HG03460 (cell line): ENCODE results near the gene LRRC1.

Experiments
- ATAC-seq: cut with Tn5 transposase; IDR thresholded peaks from one replicate; pipeline ENCODE4 v1.9.1; 2021; ENCODE audit not compliant: unreplicated experiment

The LRRC1 gene

GRCh38 chr6:53920881-53921280, 126.1 kb downstream of the LRRC1 start:
- ATAC-seq = no peak

GRCh38 chr6:53921639-53922038, 126.8 kb downstream of the LRRC1 start:
- no peak for ATAC-seq

GRCh38 chr6:53922539-53922981, 127.8 kb downstream of the LRRC1 start:
- no peak for ATAC-seq

- ATAC-seq = peak; percentile 60
These were observed 129.5 kb downstream of the LRRC1 start for GRCh38 chr6:53924277-53924676.

- no peak for ATAC-seq
These were observed 130.1 kb downstream of the LRRC1 start for GRCh38 chr6:53924821-53925422.

- ATAC-seq = no peak
These were observed 131.1 kb downstream of the LRRC1 start for GRCh38 chr6:53925891-53926290.

GRCh38 chr6:53926505-53926904, 131.7 kb downstream of the LRRC1 start:
- no peak for ATAC-seq

GRCh38 chr6:53928641-53929040, 133.8 kb downstream of the LRRC1 start:
- ATAC-seq = no peak

- no peak for ATAC-seq
These were observed 134.4 kb downstream of the LRRC1 start for GRCh38 chr6:53929041-53929820.

GRCh38 chr6:53929821-53930120, 135.0 kb downstream of the LRRC1 start:
- no peak for ATAC-seq

GRCh38 chr6:53930330-53930729, 135.5 kb downstream of the LRRC1 start:
- no peak for ATAC-seq

- ATAC-seq = no peak
These were observed 136.3 kb downstream of the LRRC1 start for GRCh38 chr6:53931086-53931485.

GRCh38 chr6:53932516-53932915, 137.7 kb downstream of the LRRC1 start:
- no peak for ATAC-seq

- no peak for ATAC-seq
These were observed 139.2 kb downstream of the LRRC1 start for GRCh38 chr6:53934023-53934422.

GRCh38 chr6:53937461-53937860, 142.7 kb downstream of the LRRC1 start:
- ATAC-seq = no peak

GRCh38 chr6:53938810-53939209, 144.0 kb downstream of the LRRC1 start:
- peak; percentile 58 for ATAC-seq

- no peak for ATAC-seq
These were observed 145.0 kb downstream of the LRRC1 start for GRCh38 chr6:53939830-53940229.

GRCh38 chr6:53943395-53943794, 148.6 kb downstream of the LRRC1 start:
- ATAC-seq = no peak

GRCh38 chr6:53944091-53944490, 149.3 kb downstream of the LRRC1 start:
- ATAC-seq = no peak

GRCh38 chr6:53944543-53944942, 149.7 kb downstream of the LRRC1 start:
- no peak for ATAC-seq

GRCh38 chr6:53945765-53946407, 151.1 kb downstream of the LRRC1 start:
- ATAC-seq = no peak

GRCh38 chr6:53947780-53948179, 153.0 kb downstream of the LRRC1 start:
- no peak for ATAC-seq
